ENCODE data around the gene SAMHD1.

DNA sequence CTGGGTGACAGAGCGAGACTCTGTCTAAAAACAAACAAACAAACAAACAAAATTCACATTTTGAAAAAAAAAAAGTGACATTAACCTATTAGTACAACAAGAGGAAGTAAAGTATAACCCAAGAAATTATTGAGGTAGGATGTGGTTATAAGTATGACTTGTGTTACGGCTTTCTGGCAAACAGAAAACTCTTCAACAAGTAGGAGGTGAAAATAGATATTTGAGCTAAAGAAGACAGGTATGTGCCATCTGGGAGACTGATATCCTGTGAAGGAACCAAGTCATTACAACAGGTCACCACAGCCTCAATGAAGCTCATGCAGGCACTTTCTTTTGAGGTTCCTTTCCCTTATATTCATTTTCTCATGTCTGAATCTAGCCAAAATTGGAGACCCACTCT lies 46.8 kb downstream of the SAMHD1 start:
- TF ChIP-seq POLR2A (IDR thresholded peaks at IDR 0.05) (no peak), EP300 (IDR thresholded peaks at IDR 0.05) (no peak)
- TF ChIP-seq, protein P1, sequence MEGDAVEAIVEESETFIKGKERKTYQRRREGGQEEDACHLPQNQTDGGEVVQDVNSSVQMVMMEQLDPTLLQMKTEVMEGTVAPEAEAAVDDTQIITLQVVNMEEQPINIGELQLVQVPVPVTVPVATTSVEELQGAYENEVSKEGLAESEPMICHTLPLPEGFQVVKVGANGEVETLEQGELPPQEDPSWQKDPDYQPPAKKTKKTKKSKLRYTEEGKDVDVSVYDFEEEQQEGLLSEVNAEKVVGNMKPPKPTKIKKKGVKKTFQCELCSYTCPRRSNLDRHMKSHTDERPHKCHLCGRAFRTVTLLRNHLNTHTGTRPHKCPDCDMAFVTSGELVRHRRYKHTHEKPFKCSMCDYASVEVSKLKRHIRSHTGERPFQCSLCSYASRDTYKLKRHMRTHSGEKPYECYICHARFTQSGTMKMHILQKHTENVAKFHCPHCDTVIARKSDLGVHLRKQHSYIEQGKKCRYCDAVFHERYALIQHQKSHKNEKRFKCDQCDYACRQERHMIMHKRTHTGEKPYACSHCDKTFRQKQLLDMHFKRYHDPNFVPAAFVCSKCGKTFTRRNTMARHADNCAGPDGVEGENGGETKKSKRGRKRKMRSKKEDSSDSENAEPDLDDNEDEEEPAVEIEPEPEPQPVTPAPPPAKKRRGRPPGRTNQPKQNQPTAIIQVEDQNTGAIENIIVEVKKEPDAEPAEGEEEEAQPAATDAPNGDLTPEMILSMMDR (IDR thresholded peaks at IDR 0.05), result no peak
